C4-2B (cell line): Measurements from ENCODE around the gene ADM.

Experiments used
- ZFX ChIP-seq: fragments of 450-650 bp; IDR thresholded peaks from 2 replicates; pipeline ENCODE4 v1.6.1; 2017
- TF ChIP-seq, protein P1 (sequence below): fragments of 450-650 bp; conservative IDR thresholded peaks from 2 replicates; pipeline ENCODE4 v1.5.1; 2017; ENCODE audit warnings: mild to moderate bottlenecking

DNA sequence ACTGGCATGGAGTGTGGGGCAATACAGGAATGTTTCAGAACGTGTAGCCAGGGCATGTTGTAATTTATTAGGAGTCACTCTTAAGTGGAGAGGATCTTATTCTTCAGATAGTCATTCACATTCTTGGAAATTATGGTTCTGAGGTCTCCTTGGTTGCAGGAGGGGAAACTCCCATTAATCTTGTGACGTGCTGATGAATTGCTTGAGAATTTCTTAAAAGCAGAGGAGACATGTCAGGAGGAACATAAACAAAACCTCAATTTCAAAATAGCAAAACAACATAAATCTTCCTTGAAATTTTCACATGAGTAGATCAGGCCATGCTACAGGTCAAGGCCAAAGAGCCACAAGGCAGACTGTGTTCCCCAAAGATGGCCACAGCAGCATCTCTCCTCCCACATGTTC lies 50.4 kb downstream of the ADM start:
- TF ChIP-seq, protein P1, sequence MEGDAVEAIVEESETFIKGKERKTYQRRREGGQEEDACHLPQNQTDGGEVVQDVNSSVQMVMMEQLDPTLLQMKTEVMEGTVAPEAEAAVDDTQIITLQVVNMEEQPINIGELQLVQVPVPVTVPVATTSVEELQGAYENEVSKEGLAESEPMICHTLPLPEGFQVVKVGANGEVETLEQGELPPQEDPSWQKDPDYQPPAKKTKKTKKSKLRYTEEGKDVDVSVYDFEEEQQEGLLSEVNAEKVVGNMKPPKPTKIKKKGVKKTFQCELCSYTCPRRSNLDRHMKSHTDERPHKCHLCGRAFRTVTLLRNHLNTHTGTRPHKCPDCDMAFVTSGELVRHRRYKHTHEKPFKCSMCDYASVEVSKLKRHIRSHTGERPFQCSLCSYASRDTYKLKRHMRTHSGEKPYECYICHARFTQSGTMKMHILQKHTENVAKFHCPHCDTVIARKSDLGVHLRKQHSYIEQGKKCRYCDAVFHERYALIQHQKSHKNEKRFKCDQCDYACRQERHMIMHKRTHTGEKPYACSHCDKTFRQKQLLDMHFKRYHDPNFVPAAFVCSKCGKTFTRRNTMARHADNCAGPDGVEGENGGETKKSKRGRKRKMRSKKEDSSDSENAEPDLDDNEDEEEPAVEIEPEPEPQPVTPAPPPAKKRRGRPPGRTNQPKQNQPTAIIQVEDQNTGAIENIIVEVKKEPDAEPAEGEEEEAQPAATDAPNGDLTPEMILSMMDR, result no peak
- no peak for TF ChIP-seq ZFX
